NCI-H82 (cell line): ENCODE results near the gene COMMD1.

ENCODE experiments used
- DNase-seq: peaks from one replicate; lab custom pipeline; 2025; lab: John Stamatoyannopoulos, UW

The COMMD1 gene

DNA sequence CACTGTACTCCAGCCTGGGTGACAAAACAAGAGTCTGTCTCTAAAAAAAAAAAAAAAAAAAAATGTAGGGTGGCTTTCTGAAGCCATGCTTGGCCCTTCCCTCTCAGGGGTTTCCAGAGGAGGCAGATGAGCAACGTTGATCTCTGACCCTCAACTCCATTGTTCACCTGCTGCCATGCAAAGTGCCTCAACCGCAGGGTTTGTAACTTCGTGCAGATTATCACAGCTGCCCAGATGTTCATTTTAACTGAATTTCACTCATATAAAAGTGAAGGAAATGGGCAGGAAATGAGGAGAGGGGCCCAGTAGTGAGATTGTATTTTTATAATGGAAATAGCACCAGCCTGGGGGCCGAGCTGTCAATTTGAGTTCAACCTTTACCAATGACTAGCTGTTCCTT is 275.5 kb downstream of the COMMD1 start:
- no peak for DNase-seq

DNA sequence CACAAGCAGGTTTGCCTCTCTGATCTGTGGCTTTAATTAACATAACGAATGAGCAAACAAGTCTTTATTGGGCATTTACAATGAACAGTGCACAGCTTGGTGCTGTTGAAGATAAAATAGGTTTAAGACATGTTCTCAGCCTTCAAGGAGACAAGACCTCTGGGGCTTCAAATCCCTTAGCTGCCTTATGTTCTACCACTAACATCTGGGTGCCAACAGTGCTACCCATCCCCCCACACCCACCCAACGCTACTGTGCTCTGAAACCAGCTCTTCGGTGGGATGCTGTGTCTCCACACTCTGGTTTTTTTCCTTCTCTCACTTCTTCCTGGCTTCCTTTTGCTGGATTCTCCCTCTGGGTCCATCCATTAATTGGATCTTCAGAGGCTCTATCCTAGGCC is 276.4 kb downstream of the COMMD1 start:
- peak; percentile 39 for DNase-seq

DNA sequence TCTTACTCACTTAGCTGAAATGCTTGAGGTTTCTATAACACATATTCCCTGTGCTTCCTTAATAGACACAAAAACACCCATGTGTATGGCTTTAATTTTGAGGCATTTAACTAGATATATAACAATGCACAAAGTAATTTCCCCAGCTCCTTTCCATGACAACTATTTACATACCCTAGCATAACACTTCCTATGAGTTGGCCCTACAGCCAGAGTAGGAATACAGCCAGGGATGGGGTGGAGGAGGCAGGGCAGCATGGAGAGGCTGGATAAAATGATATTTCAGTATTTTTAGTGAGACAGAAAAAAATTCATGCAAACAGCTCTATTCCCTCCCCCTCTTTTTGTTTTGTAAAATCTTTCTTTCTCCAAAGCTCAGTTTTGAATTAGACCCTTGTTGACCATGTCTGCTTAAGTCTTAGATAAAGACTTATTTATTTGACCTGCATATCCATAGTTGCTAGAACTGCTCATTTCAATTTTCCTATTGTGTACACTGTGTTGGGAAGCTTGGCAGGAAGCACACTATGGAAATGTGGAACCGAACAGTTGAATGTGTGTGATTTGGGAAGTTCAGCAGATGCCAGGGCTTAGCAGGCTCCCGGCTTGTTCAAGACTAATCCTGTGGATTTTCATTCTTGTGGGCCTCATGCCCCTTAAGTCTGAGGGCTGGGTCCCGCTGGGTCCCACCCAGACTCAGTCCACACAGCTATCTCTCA is 279.2 kb downstream of the COMMD1 start:
- DNase-seq: peak; percentile 84
